IgD-negative memory B cell (primary cell): Measurements from ENCODE around the gene CHST15. TPM values are rescaled to one million over a fixed set of nuclear protein-coding genes. Genes with fewer than 3 reads are reported as not detected.

Experiments
- H3K27ac Mint-ChIP-seq, 3 donors: one replicate each; pipeline ENCODE4 v1.8.0; 2020 to 2022; ENCODE audit warnings: mild to moderate bottlenecking in 3 of 3, mixed read lengths in 3 of 3, moderate library complexity in 1 of 3
- H3K27me3 Mint-ChIP-seq: one replicate; pipeline ENCODE4 v1.8.0; 2021; ENCODE audit warnings: mixed read lengths
- H3K36me3 Mint-ChIP-seq: one replicate; pipeline ENCODE4 v1.8.0; 2020; ENCODE audit warnings: mild to moderate bottlenecking, mixed read lengths
- H3K4me1 Mint-ChIP-seq, 3 donors: one replicate each; pipeline ENCODE4 v1.8.0; 2020 to 2022; ENCODE audit warnings: mixed read lengths in 3 of 3, mild to moderate bottlenecking in 1 of 3
- H3K4me3 Mint-ChIP-seq, 4 donors: one replicate each; pipeline ENCODE4 v1.8.0; 2020 to 2022; ENCODE audit warnings: mild to moderate bottlenecking in 4 of 4, mixed read lengths in 4 of 4, moderate library complexity in 3 of 4
- H3K9me3 Mint-ChIP-seq, 3 donors: one replicate each; pipeline ENCODE4 v1.8.0; 2020 to 2021; ENCODE audit warnings: mixed read lengths in 3 of 3, mild to moderate bottlenecking in 1 of 3
- polyA plus RNA-seq: library from polyadenylated mRNA; unstranded; fragments of 300-500 nt; fragmentation: Illumina TruSeq; gene quantifications from one replicate; pipeline ENCODE4 v1.2.3, GENCODE V29; 2021

CHST15 gene
- polyA plus RNA-seq, 1 donor from 2014 or later, result 15.4 TPM

DNA sequence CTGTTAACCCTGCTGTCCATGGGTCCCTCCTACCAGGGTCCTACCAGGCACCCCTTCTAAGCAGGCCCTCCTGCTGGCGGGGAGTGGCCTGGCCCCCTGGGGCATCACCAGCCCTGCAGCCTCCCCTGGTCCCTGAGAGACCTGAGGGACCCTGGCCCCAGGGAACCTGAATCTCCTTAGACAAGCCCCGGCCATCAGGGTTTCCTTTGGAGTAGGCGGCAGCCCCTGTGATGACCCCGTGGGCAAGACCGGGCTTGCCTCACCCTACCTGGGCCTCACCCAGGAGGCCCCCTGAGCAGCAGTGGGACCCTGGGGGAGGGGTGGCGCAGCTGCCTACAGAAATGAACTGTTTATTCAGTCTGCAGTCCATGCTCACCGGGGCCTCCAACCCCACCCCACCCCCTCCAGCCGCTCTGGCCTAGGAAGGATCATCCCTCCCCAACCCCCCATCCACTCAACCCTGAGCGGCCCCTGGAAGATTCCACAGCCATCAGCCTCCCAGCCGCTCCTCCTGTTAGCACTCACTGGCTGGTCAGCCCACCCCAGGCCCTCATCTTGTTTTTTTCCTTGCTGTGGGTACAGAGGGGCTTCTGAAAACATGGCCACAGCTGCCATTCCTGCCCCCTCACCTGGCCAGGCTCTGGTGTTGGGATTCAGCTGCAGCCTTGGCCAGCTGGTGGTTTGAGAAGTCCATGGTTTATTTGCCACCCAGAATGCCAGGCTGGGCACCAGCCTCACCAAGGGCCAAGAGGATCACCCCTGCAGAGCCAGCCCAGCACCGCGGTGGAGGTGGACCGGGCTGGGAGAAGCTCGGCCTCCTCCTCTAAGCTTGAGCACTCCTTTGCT, 34.8 kb upstream of the CHST15 start:
- H3K27me3 Mint-ChIP-seq, result no peaks in the 10 kb centered on the region
- H3K9me3 Mint-ChIP-seq, result no peaks in the 10 kb centered on the region

DNA sequence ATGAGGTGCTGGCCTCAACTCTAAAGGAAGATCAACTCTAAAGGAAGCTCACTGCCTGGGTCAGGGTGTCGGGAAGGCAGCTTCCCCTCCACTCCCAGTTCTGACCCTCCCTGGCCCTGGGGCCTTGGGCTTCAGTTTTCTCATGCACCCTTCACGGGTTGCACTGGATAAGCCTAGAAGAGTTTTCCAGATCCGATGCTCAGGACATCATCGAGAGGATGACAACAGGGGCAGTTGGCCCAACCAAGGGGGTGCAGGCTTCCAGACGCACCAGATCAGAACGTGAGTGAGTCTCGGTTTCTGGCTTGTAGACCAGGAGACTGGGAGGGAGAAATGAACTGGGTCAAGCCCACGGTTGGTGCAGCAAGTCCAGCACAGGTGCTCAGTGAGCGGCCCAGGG, 34.2 kb upstream of the CHST15 start:
- Mint-ChIP-seq H3K36me3 (peaks cover 2% of the 10 kb centered on the region), H3K9me3 (no peaks in the 10 kb centered on the region), H3K4me1 (peaks cover 4 to 9% (median 5%) of the 10 kb centered on the region in 3 donors), H3K27ac (no peak overlapping the region), H3K4me3 (no peak overlapping the region), H3K27me3 (no peaks in the 10 kb centered on the region)

More for the DNA sequence above, 34.8 kb upstream of the CHST15 start:
- Mint-ChIP-seq H3K4me3 (no peak overlapping the region), H3K27ac (no peak overlapping the region), H3K36me3 (peaks cover 2% of the 10 kb centered on the region), H3K4me1 (peaks cover 0 to 5% (median 3%) of the 10 kb centered on the region in 3 donors)

DNA sequence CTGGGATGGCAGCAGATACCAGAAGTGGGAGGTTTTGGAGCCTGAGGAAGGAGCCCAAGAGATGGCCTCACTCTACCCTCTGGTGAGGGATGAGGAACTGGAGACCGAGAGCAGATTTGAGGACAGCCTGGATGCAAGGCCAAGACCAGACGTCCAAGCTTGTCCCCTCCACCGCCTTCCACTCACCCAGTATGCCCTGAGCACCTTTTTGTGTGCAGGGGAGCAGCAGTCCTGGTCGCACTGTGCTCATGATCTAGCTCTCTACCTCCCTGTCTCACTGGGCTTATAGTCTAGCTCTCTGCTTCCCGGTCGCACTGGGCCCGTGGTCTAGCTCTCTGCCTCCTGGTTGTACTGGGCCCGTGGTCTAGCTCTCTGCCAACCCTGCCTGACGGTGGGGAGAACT, 33.6 kb upstream of the CHST15 start:
- Mint-ChIP-seq H3K27ac (peak overlapping the region in 1 of 3 donors; percentile 57), H3K9me3 (no peaks in the 10 kb centered on the region), H3K36me3 (peaks cover 2% of the 10 kb centered on the region), H3K4me1 (peaks cover 5 to 11% (median 9%) of the 10 kb centered on the region in 3 donors), H3K27me3 (no peaks in the 10 kb centered on the region), H3K4me3 (no peak overlapping the region)

DNA sequence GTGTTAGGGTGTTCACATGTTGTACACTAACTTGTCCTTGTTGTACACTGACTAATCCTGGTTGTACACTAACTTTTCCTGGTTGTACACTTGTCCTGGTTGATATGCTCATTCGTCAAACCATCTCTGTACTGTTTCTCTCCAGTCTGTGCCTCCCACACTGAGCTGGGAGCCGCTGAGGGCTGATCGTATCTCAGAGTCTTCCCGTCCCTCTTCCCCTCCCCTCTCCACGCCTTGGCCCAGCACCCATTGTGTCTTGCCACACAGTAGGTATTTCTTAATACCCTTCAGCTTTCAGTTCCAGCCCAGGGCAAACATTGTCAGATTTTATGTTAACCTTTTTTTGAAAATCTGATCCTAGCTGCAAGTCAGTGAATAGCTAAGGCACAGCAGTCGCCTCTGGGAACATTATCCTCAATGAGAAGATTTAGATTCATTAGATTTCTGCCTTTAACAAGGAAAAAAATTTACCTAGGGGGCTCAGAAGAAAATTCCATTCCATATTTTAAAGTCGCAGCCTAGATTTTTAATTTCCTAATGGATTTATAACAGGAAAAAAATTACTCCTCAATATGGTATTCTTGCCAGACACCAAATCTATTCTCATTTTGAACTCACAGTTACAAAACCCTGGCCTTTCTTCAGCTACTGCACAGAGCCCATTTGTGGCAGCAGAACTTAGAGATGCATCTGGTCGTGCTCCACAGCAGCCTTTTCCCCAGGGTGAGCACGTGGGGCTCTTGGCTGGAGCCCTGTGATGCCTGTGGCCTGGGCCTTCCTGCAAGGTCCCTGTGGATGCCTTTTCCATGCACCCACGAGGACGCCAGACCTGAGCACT, 33.0 kb upstream of the CHST15 start:
- H3K4me3 Mint-ChIP-seq, result no peak overlapping the region
- peaks cover 5 to 12% (median 10%) of the 10 kb centered on the region in 3 donors for H3K4me1 Mint-ChIP-seq
- peak overlapping the region in 1 of 3 donors; percentile 57 for H3K27ac Mint-ChIP-seq
- no peaks in the 10 kb centered on the region for H3K27me3 Mint-ChIP-seq
- H3K36me3 Mint-ChIP-seq, result peaks cover 2% of the 10 kb centered on the region
- H3K9me3 Mint-ChIP-seq, result no peaks in the 10 kb centered on the region

DNA sequence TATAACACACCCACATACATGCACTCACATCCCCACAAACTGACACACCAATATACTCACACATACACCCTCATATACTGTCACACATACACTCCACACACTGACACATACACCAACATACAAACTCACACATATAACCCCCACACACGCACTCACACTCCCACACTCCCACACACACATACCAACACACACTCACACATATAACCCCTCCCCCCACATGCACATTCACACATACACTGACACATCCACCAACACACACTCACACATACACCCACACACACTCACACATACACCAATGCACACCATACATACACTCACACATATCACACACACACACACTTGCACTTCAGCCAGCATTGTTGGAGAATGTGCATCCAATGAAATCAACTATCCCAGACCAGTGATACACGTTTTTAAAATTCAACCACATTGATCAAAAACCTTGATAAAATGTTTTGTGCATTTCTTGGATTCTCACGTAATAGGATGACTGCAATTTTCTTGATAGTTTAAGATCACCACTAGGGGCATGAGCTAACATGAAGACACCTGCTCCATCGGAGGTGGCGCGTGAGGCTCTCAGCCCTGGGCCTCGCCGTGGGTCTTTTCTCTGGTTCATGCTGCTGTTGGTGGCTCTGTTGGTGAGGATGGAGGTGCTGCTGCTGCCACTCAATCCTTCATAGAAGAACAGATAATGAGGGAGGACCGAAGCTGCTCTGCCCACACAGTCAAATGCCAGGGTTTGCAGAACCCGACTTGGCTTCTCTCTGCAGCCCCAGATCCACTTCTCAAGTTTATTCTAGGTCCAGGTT, 32.1 kb upstream of the CHST15 start:
- peaks cover 5 to 12% (median 10%) of the 10 kb centered on the region in 3 donors for H3K4me1 Mint-ChIP-seq
- H3K27me3 Mint-ChIP-seq, result no peaks in the 10 kb centered on the region
- no peaks in the 10 kb centered on the region for H3K36me3 Mint-ChIP-seq
- no peak overlapping the region for H3K27ac Mint-ChIP-seq
- H3K9me3 Mint-ChIP-seq, result no peaks in the 10 kb centered on the region
- H3K4me3 Mint-ChIP-seq, result no peak overlapping the region

DNA sequence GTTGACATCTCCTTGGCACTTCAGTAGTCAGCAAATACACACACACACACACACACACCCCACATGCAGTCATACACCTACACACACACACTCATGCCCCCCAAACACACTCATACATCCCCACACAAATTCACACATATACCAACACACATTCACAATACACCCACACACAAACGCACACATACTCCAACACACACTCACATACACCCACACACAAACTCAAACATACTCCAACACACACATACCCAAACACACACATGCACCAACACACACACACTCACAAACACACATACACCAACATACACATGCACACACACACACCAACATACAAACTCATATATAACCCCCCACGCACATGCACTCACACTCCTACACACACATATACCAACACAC, 31.4 kb upstream of the CHST15 start:
- H3K36me3 Mint-ChIP-seq, result no peaks in the 10 kb centered on the region
- H3K4me3 Mint-ChIP-seq, result no peak overlapping the region
- H3K9me3 Mint-ChIP-seq, result no peaks in the 10 kb centered on the region
- no peaks in the 10 kb centered on the region for H3K27me3 Mint-ChIP-seq
- no peak overlapping the region for H3K27ac Mint-ChIP-seq
- peaks cover 5 to 12% (median 10%) of the 10 kb centered on the region in 3 donors for H3K4me1 Mint-ChIP-seq

DNA sequence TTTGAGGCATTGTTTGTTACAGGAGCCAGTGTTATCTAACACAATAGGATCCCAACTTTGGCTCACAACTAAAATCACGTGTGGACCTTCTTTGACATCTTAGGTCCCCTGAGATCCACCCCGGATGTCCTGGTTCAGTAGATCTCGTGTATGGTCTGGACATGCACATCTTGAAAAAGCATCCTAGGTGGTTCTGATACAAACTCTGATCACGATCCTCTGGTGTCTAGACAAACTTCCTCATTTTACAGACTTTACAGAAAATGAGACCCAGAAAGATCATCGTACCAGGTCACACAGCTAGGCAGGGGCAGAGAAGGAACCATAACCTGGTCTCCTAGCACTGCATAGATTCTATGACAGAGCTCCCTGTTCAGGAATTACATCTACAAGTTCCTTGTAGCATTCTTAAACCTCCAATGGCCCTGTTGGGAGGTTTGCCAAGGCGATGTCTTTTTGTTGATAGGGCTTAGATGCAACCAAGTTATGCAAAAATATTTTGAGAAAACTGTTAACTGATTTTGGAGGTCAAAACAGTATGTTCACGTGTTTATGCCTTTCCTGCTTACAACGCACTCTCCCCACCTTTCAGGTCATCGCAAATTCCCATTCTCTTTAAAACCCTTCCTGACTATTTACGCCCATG, 30.8 kb upstream of the CHST15 start:
- H3K36me3 Mint-ChIP-seq, result no peaks in the 10 kb centered on the region
- peaks cover 5 to 12% (median 10%) of the 10 kb centered on the region in 3 donors for H3K4me1 Mint-ChIP-seq
- H3K9me3 Mint-ChIP-seq, result no peaks in the 10 kb centered on the region
- peak overlapping the region in 1 of 3 donors; percentile 83 for H3K27ac Mint-ChIP-seq
- H3K4me3 Mint-ChIP-seq, result peak overlapping the region in 3 of 4 donors; percentile 1 to 72 (median 55)
- no peaks in the 10 kb centered on the region for H3K27me3 Mint-ChIP-seq

DNA sequence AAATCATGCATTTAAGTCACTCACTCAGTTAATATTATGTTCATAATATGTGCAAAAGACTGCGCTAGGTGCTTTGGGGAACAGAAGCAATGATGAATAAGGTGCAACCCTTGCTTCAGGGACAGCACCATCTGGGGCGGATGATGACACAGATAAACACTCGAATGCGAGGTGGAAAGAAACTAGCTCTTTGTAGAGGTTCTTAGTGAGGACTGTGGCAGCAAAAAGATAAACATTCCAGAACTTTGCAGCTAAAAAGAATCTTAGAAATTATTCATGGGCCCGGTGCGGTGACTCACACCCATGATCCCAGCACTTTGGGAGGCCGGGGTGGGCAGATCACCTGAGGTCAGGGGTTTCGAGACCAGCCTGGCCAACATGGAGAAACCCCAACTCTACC, 29.8 kb upstream of the CHST15 start:
- no peaks in the 10 kb centered on the region for H3K36me3 Mint-ChIP-seq
- peak overlapping the region in 1 of 4 donors; percentile 2 for H3K4me3 Mint-ChIP-seq
- H3K27me3 Mint-ChIP-seq, result no peaks in the 10 kb centered on the region
- H3K9me3 Mint-ChIP-seq, result no peaks in the 10 kb centered on the region
- peaks cover 9 to 14% (median 10%) of the 10 kb centered on the region in 3 donors for H3K4me1 Mint-ChIP-seq
- no peak overlapping the region for H3K27ac Mint-ChIP-seq

DNA sequence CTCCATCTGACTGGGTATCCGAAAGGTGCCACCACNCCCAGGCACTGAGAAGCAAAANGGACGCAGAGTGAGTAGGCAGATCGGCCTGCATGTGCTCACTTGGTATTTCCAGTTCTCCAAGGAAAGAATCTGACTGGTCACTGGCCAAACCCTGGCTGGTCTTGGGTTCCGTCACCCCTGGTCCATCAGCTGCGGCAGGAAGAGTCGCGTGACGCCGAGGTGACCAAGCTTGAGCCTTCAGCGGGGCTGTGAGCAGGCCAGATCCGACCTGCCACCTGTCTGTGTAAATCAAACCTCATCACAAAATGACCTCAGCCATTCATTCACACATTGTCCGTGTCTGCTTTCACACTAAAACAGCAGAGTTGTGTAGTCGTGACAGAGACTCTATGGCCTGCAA, 28.8 kb upstream of the CHST15 start:
- H3K27me3 Mint-ChIP-seq, result no peaks in the 10 kb centered on the region
- peak overlapping the region in 2 of 3 donors; percentile 23 to 32 for H3K27ac Mint-ChIP-seq
- H3K4me3 Mint-ChIP-seq, result no peak overlapping the region

DNA sequence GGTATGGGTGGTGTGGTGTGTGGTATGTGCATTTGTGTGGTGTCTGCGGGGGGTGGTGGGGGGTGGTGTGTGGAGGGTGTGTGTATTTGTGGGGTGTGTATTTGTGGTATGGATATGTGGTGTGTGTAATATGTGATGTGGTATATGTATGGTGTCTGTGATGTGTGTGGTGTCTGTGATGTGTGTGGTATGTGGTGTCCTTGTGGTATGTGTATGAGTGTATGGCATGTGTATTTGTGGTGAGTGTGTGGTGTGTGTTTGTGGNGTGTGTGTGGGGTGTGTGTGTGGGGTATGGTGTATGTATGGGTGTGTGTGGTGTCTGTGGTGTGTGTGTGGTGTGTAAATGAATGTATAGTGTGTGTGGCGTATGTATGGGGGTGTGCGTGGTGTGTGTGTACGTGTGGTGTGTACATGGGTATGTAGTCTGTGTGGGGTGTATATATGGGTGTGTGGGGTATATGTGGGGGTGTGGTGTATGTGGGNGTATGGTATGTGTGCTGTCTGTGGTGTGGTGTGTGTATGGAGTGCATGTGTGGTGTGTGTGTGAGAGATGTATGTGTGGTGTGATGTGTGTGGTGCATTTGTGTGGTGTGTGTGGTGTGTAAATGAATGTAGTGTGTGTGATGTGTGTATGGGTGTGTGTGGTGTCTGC, 27.1 kb upstream of the CHST15 start:
- no peak overlapping the region for H3K27ac Mint-ChIP-seq
- no peaks in the 10 kb centered on the region for H3K36me3 Mint-ChIP-seq
- H3K4me3 Mint-ChIP-seq, result no peak overlapping the region
- no peaks in the 10 kb centered on the region for H3K27me3 Mint-ChIP-seq
- H3K4me1 Mint-ChIP-seq, result peaks cover 9 to 22% (median 20%) of the 10 kb centered on the region in 3 donors
- H3K9me3 Mint-ChIP-seq, result no peaks in the 10 kb centered on the region

More for the DNA sequence above, 28.8 kb upstream of the CHST15 start:
- Mint-ChIP-seq H3K36me3 (no peaks in the 10 kb centered on the region), H3K9me3 (no peaks in the 10 kb centered on the region), H3K4me1 (peaks cover 9 to 18% (median 10%) of the 10 kb centered on the region in 3 donors)

DNA sequence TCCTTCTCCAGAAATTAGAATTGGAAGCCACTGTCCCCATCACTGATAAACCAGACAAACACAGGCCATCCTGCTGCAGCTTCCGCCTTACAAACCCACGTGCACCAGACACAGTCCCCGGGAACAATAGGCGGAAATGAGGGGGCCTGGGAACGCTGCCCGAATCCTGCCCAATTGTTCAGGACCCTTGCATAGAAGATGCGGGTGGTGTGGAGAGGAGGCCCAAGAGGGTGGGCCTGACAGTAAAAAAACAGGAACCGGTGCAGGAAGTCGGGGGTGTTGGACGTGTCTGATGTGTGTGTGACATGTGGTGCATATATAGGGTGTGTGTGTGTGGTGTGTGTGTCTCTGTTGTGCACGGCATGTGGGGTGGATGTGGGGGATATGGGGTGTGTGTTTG, 26.5 kb upstream of the CHST15 start:
- no peak overlapping the region for H3K27ac Mint-ChIP-seq
- H3K4me1 Mint-ChIP-seq, result peaks cover 9 to 23% (median 22%) of the 10 kb centered on the region in 3 donors
- no peaks in the 10 kb centered on the region for H3K9me3 Mint-ChIP-seq
- H3K4me3 Mint-ChIP-seq, result no peak overlapping the region
- H3K36me3 Mint-ChIP-seq, result no peaks in the 10 kb centered on the region
- no peaks in the 10 kb centered on the region for H3K27me3 Mint-ChIP-seq

DNA sequence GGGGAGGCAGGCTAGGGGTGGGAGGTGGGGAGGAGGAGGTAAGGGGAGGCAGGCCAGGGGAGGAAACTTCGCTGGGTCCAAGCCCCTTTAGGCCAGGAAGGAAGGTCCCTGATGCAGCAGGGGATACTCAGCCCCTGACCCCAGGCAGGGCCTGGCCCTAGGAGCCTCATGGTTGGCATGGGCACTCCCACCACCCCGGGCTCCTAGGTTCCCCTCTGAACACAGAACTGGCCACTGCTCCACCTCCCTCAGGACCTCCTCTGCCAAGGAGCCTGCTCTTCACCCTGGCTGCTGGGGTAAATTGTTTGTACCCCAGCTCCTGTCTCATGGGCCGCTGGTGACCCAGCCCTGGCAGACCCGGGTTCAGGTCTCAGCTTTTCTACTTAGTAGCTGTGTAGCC, 25.8 kb upstream of the CHST15 start:
- no peaks in the 10 kb centered on the region for H3K27me3 Mint-ChIP-seq
- no peaks in the 10 kb centered on the region for H3K9me3 Mint-ChIP-seq
- peaks cover 11 to 28% (median 25%) of the 10 kb centered on the region in 3 donors for H3K4me1 Mint-ChIP-seq
- H3K27ac Mint-ChIP-seq, result peak overlapping the region in 1 of 3 donors; percentile 32
- H3K36me3 Mint-ChIP-seq, result no peaks in the 10 kb centered on the region
- H3K4me3 Mint-ChIP-seq, result peak overlapping the region in 1 of 4 donors; percentile 47

DNA sequence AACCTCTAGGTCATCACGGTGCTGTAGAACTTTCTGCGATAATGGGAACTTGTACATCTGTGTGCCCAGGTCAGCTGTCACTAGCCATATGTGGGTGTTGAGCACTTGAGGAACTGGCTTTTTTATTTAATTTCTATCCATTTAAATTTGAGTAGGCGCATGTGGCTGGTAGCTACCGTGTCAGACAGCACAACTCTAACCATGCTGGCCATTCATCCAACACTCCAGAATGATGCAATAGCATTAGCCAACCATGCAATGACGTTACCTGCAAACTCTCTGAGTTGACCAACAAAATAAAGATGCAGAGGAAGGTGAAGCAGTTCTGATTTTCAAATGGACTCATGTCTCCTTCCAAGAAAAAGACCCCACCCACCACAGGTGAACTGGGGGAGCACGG, 24.4 kb upstream of the CHST15 start:
- H3K4me1 Mint-ChIP-seq, result peaks cover 9 to 27% (median 22%) of the 10 kb centered on the region in 3 donors

DNA sequence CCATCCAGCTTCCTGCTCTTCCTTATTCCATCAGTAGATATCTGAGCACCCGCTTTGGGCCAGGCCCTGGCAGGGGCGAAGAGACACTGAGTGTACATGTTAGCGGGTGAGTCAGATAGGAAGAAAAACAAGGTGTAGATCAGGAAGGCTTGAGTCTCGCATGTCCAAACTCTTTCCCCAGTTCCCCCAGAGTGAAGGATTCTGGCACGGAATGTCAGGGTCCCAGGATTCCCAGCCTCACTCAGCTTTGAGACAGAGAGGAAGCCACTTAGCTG, 24.1 kb upstream of the CHST15 start:
- H3K4me3 Mint-ChIP-seq, result peak overlapping the region in 1 of 4 donors; percentile 59
- peak overlapping the region in 1 of 3 donors; percentile 54 for H3K27ac Mint-ChIP-seq
- no peaks in the 10 kb centered on the region for H3K36me3 Mint-ChIP-seq
- peaks cover 6 to 31% (median 19%) of the 10 kb centered on the region in 3 donors for H3K4me1 Mint-ChIP-seq
- no peaks in the 10 kb centered on the region for H3K27me3 Mint-ChIP-seq
- H3K9me3 Mint-ChIP-seq, result no peaks in the 10 kb centered on the region

More for the DNA sequence above, 24.4 kb upstream of the CHST15 start:
- peak overlapping the region in 1 of 3 donors; percentile 54 for H3K27ac Mint-ChIP-seq
- no peaks in the 10 kb centered on the region for H3K27me3 Mint-ChIP-seq
- no peaks in the 10 kb centered on the region for H3K36me3 Mint-ChIP-seq
- no peak overlapping the region for H3K4me3 Mint-ChIP-seq
- no peaks in the 10 kb centered on the region for H3K9me3 Mint-ChIP-seq
